Gastroesophageal sphincter (tissue), 3 donors: ENCODE results near the gene ZNF544.

Experiments
- EP300 ChIP-seq: sonication (generic); formaldehyde crosslinking; IDR thresholded peaks from one replicate; pipeline ENCODE4 v1.6.1; 2017; ENCODE audit warnings: antibody characterized with exemption, mild to moderate bottlenecking
- POLR2A ChIP-seq, 2 donors: fragments of 450-650 bp; IDR thresholded peaks; one replicate each; pipeline ENCODE4 v1.6.1; 2017; ENCODE audit warnings: antibody characterized with exemption in 2 of 2, mild to moderate bottlenecking in 2 of 2, moderate library complexity in 1 of 2
- TF ChIP-seq, protein P1 (sequence below), 4 experiments: fragments of 200-600 bp in 2 of 4; fragments of 450-650 bp in 2 of 4; sonication (generic) in 1 of 4; IDR thresholded peaks; one replicate each; pipeline ENCODE4 v1.5.1; 2017 to 2019; ENCODE audit warnings: antibody characterized with exemption in 4 of 4, mild to moderate bottlenecking in 2 of 4, moderate library complexity in 2 of 4

DNA sequence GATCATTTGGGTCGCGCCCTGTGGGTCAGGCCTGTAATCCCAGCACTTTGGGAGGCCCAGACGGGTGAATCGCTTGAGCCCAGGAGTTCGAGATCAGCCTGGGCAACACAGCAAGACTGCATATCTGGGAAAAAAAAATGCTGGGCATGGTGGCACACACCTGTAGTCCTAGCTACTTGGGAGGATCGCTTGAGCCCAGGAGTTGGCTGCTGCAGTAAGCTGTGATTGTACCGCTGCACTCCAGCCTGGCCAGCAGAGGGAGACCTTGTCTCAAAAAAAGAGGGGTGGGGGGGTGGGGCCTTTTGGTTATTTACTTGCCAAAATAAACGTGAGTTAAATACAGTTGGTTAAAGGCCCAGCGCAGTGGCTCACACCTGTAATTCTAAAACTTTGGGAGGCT lies 9.8 kb upstream of the ZNF544 start:
- TF ChIP-seq POLR2A (IDR thresholded peaks at IDR 0.05): no peak
- TF ChIP-seq, protein P1, sequence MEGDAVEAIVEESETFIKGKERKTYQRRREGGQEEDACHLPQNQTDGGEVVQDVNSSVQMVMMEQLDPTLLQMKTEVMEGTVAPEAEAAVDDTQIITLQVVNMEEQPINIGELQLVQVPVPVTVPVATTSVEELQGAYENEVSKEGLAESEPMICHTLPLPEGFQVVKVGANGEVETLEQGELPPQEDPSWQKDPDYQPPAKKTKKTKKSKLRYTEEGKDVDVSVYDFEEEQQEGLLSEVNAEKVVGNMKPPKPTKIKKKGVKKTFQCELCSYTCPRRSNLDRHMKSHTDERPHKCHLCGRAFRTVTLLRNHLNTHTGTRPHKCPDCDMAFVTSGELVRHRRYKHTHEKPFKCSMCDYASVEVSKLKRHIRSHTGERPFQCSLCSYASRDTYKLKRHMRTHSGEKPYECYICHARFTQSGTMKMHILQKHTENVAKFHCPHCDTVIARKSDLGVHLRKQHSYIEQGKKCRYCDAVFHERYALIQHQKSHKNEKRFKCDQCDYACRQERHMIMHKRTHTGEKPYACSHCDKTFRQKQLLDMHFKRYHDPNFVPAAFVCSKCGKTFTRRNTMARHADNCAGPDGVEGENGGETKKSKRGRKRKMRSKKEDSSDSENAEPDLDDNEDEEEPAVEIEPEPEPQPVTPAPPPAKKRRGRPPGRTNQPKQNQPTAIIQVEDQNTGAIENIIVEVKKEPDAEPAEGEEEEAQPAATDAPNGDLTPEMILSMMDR (IDR thresholded peaks at IDR 0.05): peak in 1 of 4 experiments; percentile 28
- TF ChIP-seq EP300: no peak
